GM21619 (cell line): ENCODE results near the gene CDKN2B.
"Not testable (repeated sequence)": the region's sequence is repeated elsewhere in the genome, so short reads cannot be mapped to it uniquely, and the experiment has no call there.

ENCODE experiments used
- ATAC-seq: cut with Tn5 transposase; IDR thresholded peaks from one replicate; pipeline ENCODE4 v1.9.1; 2021; ENCODE audit not compliant: unreplicated experiment

The CDKN2B gene, protein sequence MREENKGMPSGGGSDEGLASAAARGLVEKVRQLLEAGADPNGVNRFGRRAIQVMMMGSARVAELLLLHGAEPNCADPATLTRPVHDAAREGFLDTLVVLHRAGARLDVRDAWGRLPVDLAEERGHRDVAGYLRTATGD

DNA sequence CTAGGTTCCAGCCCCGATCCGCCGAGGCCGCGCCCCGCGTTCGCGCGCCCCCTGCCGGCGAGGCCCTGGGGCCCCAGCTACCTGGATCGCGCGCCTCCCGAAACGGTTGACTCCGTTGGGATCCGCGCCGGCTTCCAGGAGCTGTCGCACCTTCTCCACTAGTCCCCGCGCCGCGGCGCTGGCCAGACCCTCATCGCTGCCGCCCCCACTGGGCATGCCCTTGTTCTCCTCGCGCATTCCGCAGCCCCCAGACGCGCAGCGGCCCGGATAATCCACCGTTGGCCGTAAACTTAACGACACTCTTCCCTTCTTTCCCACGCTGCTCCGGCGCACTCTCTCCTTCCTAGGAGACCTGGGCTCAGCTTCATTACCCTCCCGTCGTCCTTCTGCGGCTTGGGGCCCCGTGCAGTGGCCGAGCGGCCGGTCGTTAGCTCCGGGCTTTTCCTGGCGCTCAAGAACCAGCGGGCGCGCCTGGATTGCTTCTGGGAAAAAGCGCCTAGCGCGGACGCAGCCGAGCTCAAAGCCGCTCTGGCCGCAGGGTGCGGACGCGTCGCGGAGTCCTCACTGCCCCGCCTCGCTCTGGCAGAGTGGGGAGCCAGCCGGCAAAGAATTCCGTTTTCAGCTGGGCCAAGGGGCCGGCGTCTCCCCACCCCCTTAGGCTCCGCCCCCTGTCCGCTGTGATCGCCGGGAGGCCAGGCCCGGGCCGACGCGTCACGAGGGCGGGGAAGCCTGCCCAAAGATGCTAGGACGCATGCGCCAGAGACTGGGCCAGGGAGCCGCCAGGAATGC is at the start of gene CDKN2B:
CDKN2B (minus strand) TSS at position 589 of the 789 bp plus-strand sequence; CDS start at position 237, 352 bp downstream.
- ATAC-seq, result peak; percentile 92

DNA sequence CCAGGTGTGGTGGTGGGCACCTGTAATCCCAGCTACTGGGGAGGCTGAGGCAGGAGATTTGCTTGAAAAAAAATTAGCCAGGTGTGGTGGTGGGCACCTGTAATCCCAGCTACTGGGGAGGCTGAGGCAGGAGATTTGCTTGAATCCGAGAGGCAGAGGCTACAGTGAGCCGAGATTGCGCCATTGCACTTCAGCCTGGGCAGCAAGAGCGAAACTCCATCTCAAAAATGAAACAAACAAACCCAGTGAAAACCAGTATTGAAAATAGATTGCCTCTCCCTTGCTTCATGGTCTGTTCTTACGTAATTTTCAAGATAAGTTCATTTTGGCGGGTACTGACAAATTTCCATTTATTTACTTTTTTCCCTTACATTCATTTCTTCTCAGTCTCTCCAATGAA is 48.9 kb upstream of the CDKN2B start:
- not testable (repeated sequence) for ATAC-seq

DNA sequence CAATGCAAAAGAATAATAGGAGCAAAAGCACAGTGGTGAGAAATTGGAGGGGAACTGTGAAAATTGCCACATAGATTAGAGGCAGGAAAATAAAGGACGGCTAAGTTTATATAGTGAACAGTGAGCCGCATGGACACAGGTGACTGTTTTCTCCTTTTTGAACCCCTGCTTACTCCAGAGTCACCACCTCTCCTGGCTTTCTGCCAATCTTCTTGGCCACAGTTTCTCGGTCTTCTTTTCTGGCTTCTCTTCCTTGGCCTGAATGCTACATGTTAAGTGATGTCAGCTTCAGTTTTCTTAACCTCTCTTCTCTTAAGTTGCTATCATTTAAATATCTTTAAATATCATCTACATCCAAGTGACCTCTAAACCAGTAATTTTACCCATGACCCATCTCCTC is 47.3 kb upstream of the CDKN2B start:
- ATAC-seq, result no peak

DNA sequence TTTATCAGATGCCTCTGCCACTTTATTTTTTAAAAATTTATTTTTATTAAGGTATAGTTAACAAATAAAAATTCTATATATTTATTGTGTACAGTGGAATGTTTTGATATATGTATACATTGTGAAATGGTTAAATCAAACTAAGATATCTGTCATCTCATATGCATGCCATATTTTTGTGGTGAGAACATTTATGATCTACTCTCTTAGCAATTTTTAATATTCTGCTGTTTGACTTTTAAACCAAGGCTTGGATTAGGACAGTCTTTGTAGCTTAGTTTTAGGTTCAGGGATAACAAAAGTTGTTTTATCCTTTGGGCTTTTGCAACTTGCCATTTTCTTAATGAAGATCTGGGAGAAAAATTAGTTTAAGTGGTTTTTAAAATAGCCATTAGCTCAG is 46.0 kb upstream of the CDKN2B start:
- ATAC-seq, result no peak

DNA sequence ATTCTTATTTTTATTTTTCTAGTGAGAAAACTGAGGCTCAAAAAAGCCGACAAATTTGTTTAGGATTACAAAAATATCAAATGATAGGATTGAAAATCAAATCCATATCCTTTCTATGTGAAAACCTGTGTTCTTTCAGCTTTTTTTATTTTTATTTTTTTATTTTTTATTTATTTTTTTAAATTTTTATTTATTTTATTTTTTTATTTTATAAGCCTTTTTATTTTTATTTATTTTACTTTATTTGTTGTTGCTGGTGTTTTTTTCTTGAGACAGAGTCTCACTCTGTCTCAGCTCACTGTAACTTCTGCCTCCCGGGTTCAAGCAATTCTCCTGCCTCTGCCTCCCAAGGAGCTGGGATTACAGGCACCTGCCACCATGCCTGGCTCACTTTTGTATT is 45.4 kb upstream of the CDKN2B start:
- ATAC-seq, result no peak

DNA sequence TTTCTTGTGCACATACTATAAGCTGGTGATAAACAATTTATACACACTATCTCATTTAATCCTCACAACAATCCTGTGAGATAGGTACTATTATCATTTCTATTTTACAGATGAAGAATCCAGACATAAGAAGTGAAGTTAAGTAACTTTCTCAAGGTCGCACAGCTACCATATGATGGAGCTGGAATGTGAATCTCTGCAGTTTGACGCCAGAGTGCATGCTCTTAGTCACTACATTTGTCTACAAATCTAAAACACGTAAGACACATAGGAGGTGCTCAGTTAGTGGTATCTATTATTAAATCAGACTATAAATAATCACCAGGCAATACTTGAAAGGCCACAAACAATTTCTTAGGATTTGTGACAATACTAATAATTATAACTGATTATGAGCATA is 45.0 kb upstream of the CDKN2B start:
- ATAC-seq, result no peak

DNA sequence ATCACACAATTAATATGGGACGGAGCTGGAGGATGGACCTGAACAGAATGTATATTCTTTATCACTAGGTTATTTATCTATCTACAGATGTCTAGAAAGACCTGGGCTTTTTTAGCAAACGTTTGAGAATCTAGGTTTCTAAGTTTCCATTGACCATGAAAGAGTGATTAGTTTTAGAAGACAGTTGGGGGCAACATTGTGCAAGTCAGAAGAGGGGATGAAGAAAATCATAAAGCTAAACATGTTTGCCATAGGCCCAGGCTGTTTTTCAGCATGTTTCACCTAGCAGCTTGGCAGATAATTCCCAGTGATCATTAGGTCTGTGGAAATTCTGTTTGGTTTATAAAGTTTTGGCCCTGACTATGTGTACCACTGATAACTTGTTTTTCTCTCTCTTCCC is 44.1 kb upstream of the CDKN2B start:
- no peak for ATAC-seq

DNA sequence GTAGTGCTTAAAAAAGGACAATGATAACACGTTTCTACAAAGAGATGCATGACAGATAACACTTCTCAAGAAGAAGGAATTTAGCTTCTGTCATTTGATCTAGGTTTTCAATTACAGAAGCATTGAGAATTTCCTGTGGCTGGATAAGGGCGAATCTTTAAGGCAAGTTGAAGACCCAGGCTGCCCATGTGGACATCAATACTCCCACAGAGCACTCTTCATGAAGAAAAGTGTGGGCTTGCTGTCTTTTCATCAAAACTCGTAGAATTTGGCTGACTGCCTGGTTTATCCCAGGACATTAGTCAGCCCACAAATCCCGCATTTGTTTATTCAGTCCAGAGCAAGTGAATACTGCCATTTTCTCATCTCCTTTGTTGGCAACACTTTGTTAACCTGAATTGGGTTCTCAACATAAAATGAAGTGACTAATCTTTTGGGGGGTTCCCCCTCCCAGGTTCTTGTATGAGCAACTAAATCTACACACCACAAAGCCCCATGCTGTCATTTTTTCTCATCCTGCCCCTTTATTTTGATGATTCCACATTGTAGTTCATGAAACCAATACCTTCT is 43.4 kb upstream of the CDKN2B start:
- ATAC-seq, result no peak

DNA sequence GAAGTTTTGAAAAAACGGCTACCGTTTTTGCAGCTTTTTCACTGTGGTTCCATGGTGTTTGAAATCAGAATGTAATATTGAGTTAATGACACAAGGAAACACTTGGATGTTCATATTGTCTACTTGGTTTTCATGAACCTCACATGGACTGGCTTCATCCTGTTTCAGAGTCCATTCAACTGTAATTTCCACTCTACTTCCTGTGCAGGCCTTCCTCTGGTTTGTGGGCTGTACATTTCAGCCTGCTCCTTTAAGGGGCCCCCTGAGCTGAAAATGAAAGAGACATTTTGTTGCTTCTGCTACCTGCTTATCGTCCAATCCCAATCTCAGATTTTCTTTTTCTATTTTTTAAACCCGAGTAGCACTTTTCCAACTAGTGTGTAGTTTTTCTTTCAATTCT is 41.8 kb upstream of the CDKN2B start:
- peak; percentile 78 for ATAC-seq

DNA sequence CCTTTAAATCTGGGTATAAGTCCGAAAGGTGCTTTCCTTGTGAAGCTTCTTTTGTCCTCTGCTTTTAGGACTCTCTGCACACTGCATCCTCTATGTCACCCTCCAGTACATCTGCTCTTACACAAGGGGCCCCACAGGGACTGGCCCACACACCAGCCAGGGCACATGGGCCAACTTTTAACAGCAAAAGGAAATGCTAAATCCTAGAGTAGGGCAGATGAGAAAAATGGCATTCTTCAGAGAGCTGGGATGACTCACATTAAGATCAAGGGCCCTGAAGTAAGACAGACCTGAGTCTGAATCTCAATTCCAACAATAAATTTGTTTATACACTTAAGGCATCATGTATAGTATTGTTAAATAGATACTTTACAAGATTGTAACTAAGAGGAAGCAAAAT is 40.3 kb upstream of the CDKN2B start:
- no peak for ATAC-seq

DNA sequence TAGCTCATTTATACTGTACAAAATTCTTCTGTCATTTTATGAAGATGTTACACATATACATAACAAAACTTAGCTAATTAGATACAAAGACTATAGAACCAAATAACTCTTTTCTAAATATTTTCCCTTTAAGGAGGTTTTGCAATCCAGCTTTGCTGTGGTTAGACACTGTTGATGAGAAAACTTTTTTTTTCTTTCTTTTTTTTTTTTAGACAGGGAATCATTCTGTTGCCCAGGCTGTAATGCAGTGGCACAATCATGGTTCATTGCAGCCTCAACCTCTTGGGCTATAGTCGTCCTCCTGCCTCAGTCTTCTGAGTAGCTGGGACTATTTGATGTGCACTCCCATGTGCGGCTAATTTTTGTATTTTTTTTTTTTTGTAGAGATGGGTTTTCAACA is 38.5 kb upstream of the CDKN2B start:
- no peak for ATAC-seq

DNA sequence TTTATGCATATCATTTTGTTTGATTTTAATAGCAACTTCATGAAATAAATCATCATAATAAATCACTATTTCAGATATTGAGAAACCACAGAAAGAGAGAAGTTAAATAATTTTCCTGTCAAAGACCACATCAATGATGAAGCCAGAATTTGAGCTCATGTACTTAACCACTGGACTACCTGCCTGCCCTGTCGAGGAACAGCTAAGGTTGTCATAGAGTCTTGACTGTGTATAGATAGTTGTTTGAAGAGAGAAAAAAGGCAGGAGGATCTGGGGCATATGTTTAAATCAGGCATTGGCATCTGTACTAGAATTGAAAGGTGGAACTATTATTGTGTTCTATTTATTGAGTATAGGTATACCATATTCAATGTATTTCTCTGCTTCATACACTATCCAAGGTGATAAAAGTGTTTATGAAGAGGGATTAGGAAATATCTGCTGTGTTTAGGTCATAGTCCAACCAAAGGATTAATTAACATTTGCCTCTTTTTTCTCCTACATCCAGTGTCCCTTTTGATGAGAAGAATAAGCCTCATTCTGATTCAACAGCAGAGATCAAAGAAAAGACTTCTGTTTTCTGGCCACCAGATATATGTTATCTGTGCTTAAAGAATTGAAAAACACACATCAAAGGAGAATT is 37.3 kb upstream of the CDKN2B start:
- ATAC-seq, result no peak

DNA sequence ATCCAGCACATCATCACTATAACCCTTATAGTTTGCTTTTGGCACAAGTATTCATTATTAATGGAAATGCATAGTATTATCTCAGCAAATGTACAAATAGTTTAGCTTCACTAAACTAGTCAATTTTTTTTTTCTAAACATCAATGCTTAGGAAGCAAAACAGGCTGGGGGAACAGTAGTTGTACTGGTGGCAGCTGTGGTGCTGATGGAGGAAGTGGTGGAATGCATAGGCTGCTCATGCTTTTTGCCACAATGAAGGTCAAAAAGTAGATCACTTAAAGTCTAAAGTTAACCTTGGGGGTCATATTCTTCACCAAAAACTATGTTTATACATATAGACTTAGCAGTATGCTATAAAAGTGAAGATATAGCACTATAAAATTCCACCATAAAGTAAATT is 36.3 kb upstream of the CDKN2B start:
- ATAC-seq, result no peak

DNA sequence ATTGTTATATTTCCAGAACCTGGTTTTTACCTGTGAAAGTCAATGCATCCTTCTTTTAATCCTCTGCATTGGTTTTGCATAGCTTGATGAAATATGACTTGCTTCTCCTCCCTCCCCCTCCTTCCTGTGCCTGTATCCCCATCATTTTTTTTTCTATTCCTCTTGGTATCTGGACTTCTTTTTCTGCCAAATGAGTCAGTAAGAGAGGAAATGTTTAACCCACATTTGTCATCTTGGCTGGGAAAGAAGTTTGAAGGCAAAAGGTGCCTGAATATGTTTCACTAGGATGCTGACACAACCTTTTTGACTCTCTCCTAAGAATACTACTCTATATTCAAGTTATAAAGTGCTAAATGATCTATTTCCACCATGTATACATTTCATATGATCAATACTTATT is 35.5 kb upstream of the CDKN2B start:
- ATAC-seq, result no peak

DNA sequence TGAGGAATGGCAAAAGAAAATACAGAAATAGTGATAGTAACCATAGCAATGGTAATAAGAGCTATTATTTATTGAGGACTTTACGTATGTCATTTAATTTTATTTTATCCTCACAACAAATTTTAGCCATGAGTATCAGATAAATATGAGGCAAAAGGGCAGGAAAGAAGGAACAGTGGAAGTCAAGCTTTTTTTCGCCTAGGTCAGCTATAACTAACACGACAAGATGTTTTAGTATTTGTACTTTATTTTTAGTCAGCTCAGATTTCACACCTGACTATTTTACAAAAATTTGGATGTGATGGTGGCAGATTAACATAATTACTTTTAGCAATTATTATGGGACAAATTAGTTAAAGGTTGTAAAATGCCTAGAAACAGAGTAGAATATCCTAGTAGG is 34.8 kb upstream of the CDKN2B start:
- ATAC-seq, result no peak

DNA sequence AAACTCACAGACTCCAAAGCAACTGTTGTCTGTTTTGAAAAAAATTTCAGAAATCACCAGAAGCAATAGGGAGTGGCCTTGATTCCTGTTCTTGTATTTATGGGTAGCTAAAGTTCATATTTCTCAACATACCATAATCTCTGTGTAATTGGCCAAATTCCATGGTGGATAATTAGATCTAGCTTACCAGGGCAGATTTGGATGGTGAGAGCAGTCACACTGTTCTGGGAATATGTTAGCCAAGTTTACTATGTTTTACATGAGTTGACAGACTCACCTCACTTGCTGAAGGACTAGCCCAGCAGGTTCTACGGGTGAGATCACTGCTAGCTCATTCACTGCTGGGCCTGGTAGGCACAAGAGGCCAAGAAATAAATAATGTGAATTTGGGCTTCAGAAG is 32.7 kb upstream of the CDKN2B start:
- ATAC-seq, result no peak

DNA sequence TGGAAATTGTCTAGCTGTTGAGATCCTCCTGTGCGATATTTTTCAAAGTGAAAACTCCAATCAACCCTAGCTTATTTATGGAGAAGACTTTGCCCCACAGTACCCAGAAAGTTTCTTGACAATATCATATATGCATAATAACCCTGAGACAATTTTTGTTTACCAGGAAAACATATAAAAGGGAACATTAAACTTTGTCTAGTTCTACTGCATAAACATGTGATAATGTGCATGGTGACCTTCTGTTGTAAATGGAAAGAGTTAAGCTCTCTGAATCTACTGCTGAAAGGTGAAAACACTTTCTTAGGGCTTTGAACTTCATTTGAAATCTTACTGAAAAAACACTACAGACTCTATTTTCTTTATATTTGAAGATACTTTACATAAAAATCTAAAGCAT is 32.2 kb upstream of the CDKN2B start:
- ATAC-seq, result no peak

DNA sequence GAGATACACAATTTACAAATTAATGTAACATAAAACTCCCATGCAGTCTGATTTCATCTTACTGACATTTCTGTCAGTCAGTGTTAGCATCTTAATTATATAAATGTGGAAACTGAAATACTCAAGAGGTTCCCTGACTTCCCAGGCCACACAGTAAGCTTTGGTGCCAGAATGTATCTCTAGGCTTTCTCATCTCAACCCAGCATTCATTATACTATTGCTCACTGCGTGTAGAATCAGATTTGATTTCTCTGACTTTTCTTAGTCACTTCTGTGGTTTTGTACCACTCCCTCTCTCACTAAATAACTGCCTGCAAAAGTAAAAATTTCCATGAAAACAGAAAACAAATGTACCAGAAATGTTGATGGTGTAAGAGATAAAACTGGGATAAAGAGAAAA is 31.7 kb upstream of the CDKN2B start:
- no peak for ATAC-seq

DNA sequence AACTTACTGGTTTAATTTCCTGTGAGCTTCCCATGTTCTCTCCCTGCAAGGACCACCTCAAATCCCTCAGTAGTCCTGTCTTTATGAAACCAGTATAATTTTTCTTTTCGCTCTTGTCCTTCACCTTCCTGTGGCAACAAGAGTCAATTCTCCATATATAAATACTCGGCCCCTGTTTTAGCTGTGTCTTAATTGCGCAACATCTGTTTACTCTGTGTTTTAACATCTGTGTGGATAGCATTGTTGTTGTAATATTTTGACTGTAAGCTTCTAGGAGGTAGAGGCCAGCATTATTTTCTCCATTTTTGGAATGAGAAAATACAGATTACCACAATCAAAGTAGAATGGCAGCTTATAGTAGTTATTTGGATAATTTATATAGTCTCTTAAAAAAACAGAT is 30.2 kb upstream of the CDKN2B start:
- no peak for ATAC-seq

DNA sequence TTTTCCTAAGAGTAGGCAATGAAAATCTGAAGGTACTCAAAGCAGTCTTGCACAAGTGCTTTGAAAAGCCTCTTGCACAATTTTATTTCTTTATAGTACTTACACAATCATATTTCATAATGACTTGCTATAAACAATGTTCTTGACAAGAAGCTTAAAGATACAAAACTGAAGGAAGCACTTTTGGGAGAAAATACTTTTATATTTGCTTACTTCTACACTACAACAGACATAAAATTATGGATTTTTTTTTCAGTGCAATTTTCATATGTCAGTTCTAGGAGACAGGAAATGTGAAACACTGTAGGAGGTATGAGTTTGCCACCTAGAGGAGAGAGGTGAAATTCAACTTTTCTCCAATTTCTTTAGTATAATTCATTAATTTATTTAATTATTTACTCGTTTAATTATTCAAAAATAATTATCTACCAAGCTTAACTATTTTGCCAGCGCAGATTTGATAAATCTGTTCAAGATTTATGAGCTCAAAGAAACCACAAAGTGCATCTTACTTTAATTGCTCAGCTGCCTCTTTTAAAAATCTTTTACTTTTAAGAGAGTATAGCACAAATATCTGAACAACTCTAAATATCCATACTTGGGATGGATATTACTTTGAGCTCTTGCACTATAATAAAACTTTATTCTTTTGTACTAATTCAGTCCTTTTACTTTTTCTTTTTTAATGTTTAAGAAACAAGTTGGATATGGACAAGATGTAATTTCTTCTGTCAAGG is 29.0 kb upstream of the CDKN2B start:
- ATAC-seq, result no peak

DNA sequence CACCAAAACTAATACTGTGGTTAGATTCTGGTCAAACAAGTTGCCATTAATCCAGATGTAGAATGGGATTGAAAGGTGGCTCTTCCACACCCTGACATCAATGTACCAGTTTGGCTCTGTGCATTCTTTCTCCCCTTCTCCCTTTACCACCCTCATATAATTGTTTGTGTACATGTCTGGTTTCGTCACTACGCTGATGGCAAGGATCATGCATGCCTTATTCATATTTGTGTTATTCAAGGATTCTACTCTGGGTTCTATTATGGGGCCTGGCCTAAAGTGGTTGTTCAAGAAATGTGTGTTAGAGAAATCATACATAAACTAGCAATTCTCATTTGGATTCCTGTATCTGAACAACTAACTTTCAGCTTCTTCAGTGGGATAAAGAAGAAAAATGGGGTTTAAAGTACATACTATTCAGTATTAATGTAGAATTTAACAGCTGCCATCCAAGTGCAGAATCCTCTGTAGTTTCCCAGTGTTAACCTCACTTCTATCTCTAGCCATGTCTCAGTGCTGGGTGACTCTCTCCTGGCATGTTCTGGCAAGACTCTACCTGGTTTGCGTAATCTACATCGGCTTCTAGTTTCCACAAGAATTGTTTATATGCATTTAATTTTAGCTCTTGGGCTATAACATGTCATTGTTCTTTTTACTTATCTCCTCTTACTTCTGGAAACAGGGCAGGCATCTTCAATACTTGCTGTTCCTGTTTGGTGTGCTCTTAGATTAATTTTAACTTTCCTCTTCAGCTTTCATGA is 27.9 kb upstream of the CDKN2B start:
- no peak for ATAC-seq
